Fibroblast of the aortic adventitia (primary cell): ENCODE results near the gene AP3S1. TPM values are rescaled to one million over a fixed set of nuclear protein-coding genes. Genes with fewer than 3 reads are reported as not detected.

ENCODE experiments used
- DNase-seq: peaks from one replicate; pipeline ENCODE4 v3.0.0-alpha.2; 2010; ENCODE audit warnings: low read depth
- H3K4me3 ChIP-seq: 2 replicates; pipeline ENCODE4 v1.5.1; 2011; ENCODE audit warnings: low read depth, mild to moderate bottlenecking, control low read depth, low read length, moderate library complexity
- CTCF ChIP-seq: IDR thresholded peaks from 2 replicates; pipeline ENCODE4 v1.5.1; 2011; ENCODE audit warnings: mild to moderate bottlenecking, low read length, control low read depth, inconsistent platforms; ENCODE audit not compliant: insufficient read depth
- total RNA-seq: library from RNA; depleted of rRNA; stranded (reverse); fragments of >200 nt; gene quantifications from 2 replicates; pipeline ENCODE4 v1.2.3, GENCODE V29; 2012; ENCODE audit warnings: low replicate concordance

Gene AP3S1
- total RNA-seq, 1 donor = 237 TPM

GRCh38 chr5:115961381-115962238 is 119.9 kb downstream of the AP3S1 start:
- peak; percentile 38 for DNase-seq
- no peak for TF ChIP-seq CTCF
- peak overlapping the region; percentile 25 for H3K4me3 ChIP-seq

GRCh38 chr5:115962239-115962564 is 120.5 kb downstream of the AP3S1 start, which contains the start of gene LVRN:
LVRN (plus strand) TSS chr5:115962475; CDS start chr5:115962618, 143 bp downstream.
- no peak for TF ChIP-seq CTCF
- DNase-seq = no peak
- H3K4me3 ChIP-seq = peak within 1 kb of the TSS; percentile 40

GRCh38 chr5:115962565-115963402 is 121.0 kb downstream of the AP3S1 start:
- peak overlapping the region; percentile 40 for H3K4me3 ChIP-seq
- TF ChIP-seq CTCF = no peak
- no peak for DNase-seq

- no peak for DNase-seq
- no peak overlapping the region for H3K4me3 ChIP-seq
- no peak for TF ChIP-seq CTCF
Measured at GRCh38 chr5:115963566-115963965, 121.8 kb downstream of the AP3S1 start.

Other genes starting within 250 kb of the AP3S1 start
- gene TICAM2, start 239.5 kb upstream of the AP3S1 start, total RNA-seq = 9.1 and 19.1 TPM in 2 replicates
- gene TMED7, start 215.9 kb upstream of the AP3S1 start, total RNA-seq = 30.5 and 181 TPM in 2 replicates
- 7.0 and 24.8 TPM in 2 replicates for gene CDO1, start 25.3 kb upstream of the AP3S1 start, total RNA-seq
- gene ATG12, start 370 bp upstream of the AP3S1 start, total RNA-seq = 88.2 and 105 TPM in 2 replicates
- gene LVRN, start 120.5 kb downstream of the AP3S1 start, total RNA-seq = 0.90 TPM in 1 of 2 replicates, not detected in the other
- gene ARL14EPL, start 190.5 kb downstream of the AP3S1 start, total RNA-seq = 0.18 TPM in 1 of 2 replicates, not detected in the other
- 4.7 and 37.3 TPM in 2 replicates for gene COMMD10, start 243.1 kb downstream of the AP3S1 start, total RNA-seq